Natural killer cell (primary cell): ENCODE measurements around the gene FRZB. TPM values are rescaled to one million over a fixed set of nuclear protein-coding genes. Genes with fewer than 3 reads are reported as not detected.

Experiments used
- ATAC-seq, 3 donors: fragments of 150-1000 bp in 2 of 3; fragments of 200-7000 bp in 1 of 3; cut with Tn5 transposase; 1 replicate in 1 of 3; 2 replicates in 2 of 3; pipeline ENCODE4 v1.10.0; 2021; ENCODE audit warnings: mild to moderate bottlenecking in 2 of 3, moderate library complexity in 2 of 3
- DNase-seq, 2 donors: peaks; one replicate each; pipeline versions ENCODE4 v3.0.0 to v3.0.0-alpha.2; 2013 to 2021; ENCODE audit warnings: mixed read lengths in 1 of 2
- H3K27ac ChIP-seq: one replicate; pipeline ENCODE4 v1.5.1; 2013; ENCODE audit warnings: mild to moderate bottlenecking, low read length
- H3K27me3 ChIP-seq: one replicate; pipeline ENCODE4 v1.6.1; 2013; ENCODE audit warnings: low read length; ENCODE audit not compliant: control insufficient read depth, insufficient read depth
- H3K36me3 ChIP-seq: one replicate; pipeline ENCODE4 v1.6.1; 2013; ENCODE audit warnings: low read length; ENCODE audit not compliant: control insufficient read depth, insufficient read depth
- H3K4me1 ChIP-seq: one replicate; pipeline ENCODE4 v1.6.1; 2013; ENCODE audit warnings: low read length; ENCODE audit not compliant: control insufficient read depth, insufficient read depth
- H3K4me3 ChIP-seq: one replicate; pipeline ENCODE4 v1.5.1; 2013; ENCODE audit warnings: low read length
- H3K9me3 ChIP-seq: one replicate; pipeline ENCODE4 v1.6.1; 2013; ENCODE audit warnings: low read length; ENCODE audit not compliant: control insufficient read depth, insufficient read depth
- H3K27ac Mint-ChIP-seq, 2 donors: one replicate each; pipeline ENCODE4 v1.8.0; 2022; ENCODE audit warnings: mild to moderate bottlenecking in 2 of 2, mixed read lengths in 2 of 2, moderate library complexity in 1 of 2
- H3K27me3 Mint-ChIP-seq, 2 donors: one replicate each; pipeline ENCODE4 v1.8.0; 2022; ENCODE audit warnings: low read depth in 2 of 2, mixed read lengths in 2 of 2
- H3K36me3 Mint-ChIP-seq: one replicate; pipeline ENCODE4 v1.8.0; 2022; ENCODE audit warnings: mixed read lengths
- H3K4me1 Mint-ChIP-seq, 2 donors: one replicate each; pipeline ENCODE4 v1.8.0; 2022; ENCODE audit warnings: mixed read lengths in 2 of 2
- H3K4me3 Mint-ChIP-seq: one replicate; pipeline ENCODE4 v1.8.0; 2022; ENCODE audit warnings: mild to moderate bottlenecking, moderate library complexity, mixed read lengths
- H3K9me3 Mint-ChIP-seq, 2 donors: one replicate each; pipeline ENCODE4 v1.8.0; 2022; ENCODE audit warnings: mixed read lengths in 2 of 2
- WGBS: methylation state at CpG from one replicate; pipeline ENCODE4 v1.1.7; 2013; ENCODE audit warnings: missing lambda C conversion rate; ENCODE audit not compliant: insufficient coverage; 5-methylcytosine and 5-hydroxymethylcytosine counted together
- intact Hi-C: fragments of 100-400 bp; cut with micrococcal nuclease; formaldehyde crosslinking; loops from one replicate; pipeline ENCODE4 v1.14.2; 2022
- total RNA-seq, 4 donors: library from RNA; stranded (reverse); fragments of 120-200 nt in 1 of 4; gene quantifications; one replicate each; pipeline versions ENCODE4 v1.2.3 to v1.2.4, GENCODE V29; 2013 to 2022
- TF ChIP-seq, protein P1 (sequence below): fragments of 200-600 bp; IDR thresholded peaks from one replicate; pipeline ENCODE4 v1.8.0; 2022; ENCODE audit warnings: antibody characterized with exemption

Gene FRZB
- total RNA-seq, 3 donors from 2014 or later (not counting 1 experiment from before 2014, with no cell fraction given): not detected

DNA sequence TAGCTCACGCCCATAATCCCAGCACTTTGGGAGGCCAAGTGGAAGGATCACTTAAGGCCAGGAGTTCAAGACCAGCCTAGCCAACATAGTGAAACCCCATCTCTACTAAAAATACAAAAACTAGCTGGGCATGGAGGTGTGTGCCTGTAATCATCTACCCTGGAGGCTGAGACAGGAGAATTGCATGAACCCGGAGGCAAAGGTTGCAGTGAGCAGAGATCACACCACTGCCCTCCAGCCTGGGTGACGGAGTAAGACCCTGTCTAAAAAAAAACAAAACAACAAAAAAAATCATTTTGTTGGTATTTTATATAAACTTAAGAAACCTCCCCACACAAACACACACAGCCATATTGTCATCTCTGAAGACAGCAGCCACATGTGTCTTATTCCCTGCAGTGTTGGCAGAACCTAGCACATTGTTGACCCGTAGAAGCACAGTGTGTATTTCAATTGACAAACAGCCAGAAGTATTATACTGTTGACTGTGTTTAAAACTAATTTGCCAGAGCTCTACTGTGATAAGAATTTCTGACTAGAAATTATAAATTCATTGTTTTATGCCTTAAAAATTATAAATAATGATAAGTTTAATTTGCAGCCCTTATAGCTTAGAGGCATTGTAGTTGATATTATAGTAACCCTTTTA, 82.3 kb downstream of the FRZB start:
- Mint-ChIP-seq H3K27me3 (no peaks in the 10 kb centered on the region), H3K36me3 (peaks cover 14% of the 10 kb centered on the region), H3K4me1 (no peaks in the 10 kb centered on the region), H3K9me3 (no peaks in the 10 kb centered on the region), H3K4me3 (no peak overlapping the region), H3K27ac (no peak overlapping the region)
- ATAC-seq (no peak), DNase-seq (no peak)
- Histone ChIP-seq H3K4me3 (no peak overlapping the region), H3K27me3 (no peaks in the 10 kb centered on the region), H3K4me1 (no peaks in the 10 kb centered on the region), H3K9me3 (no peaks in the 10 kb centered on the region), H3K27ac (no peak overlapping the region), H3K36me3 (peaks cover 6% of the 10 kb centered on the region)
- 95% methylated on average over 4 of the region's 4 CpGs for WGBS
- TF ChIP-seq, protein P1, sequence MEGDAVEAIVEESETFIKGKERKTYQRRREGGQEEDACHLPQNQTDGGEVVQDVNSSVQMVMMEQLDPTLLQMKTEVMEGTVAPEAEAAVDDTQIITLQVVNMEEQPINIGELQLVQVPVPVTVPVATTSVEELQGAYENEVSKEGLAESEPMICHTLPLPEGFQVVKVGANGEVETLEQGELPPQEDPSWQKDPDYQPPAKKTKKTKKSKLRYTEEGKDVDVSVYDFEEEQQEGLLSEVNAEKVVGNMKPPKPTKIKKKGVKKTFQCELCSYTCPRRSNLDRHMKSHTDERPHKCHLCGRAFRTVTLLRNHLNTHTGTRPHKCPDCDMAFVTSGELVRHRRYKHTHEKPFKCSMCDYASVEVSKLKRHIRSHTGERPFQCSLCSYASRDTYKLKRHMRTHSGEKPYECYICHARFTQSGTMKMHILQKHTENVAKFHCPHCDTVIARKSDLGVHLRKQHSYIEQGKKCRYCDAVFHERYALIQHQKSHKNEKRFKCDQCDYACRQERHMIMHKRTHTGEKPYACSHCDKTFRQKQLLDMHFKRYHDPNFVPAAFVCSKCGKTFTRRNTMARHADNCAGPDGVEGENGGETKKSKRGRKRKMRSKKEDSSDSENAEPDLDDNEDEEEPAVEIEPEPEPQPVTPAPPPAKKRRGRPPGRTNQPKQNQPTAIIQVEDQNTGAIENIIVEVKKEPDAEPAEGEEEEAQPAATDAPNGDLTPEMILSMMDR: no peak
- intact Hi-C loops: no loop called here

Other genes starting within 250 kb of the FRZB start
- 10 to 100 TPM; 56.4 to 63.0 (median 60.6) TPM for gene DNAJC10, start 150.4 kb downstream of the FRZB start, total RNA-seq
- 10 to 100 TPM in 2 of 3 donors, 1 to 10 TPM in 1; 8.4 to 12.3 (median 10.4) TPM for gene NCKAP1, start 171.8 kb upstream of the FRZB start, total RNA-seq
- gene DUSP19, start 212.1 kb upstream of the FRZB start, total RNA-seq: 1 to 10 TPM; 1.0 to 1.1 (median 1.1) TPM